NCI-H345 (cell line): ENCODE data around the gene CPA1.

Experiments
- DNase-seq: peaks from one replicate; lab custom pipeline; 2025; lab: John Stamatoyannopoulos, UW

Gene CPA1

GRCh38 chr7:130426564-130426963 lies 46.3 kb downstream of the CPA1 start:
- DNase-seq = no peak

- no peak for DNase-seq
These were observed 48.7 kb downstream of the CPA1 start for GRCh38 chr7:130429019-130429418.

- DNase-seq = no peak
These were observed 49.8 kb downstream of the CPA1 start for GRCh38 chr7:130430115-130430514.

- no peak for DNase-seq
These were observed 50.8 kb downstream of the CPA1 start for GRCh38 chr7:130430841-130431666.

GRCh38 chr7:130432886-130433285 lies 52.6 kb downstream of the CPA1 start:
- no peak for DNase-seq

GRCh38 chr7:130433301-130433700 lies 53.0 kb downstream of the CPA1 start:
- no peak for DNase-seq

- no peak for DNase-seq
These were observed 55.1 kb downstream of the CPA1 start for GRCh38 chr7:130435311-130435854.

GRCh38 chr7:130436253-130436652 lies 56.0 kb downstream of the CPA1 start:
- DNase-seq = no peak
